K562 (cell line): Measurements from ENCODE around the gene ROR2. TPM values are rescaled to one million over a fixed set of nuclear protein-coding genes. Genes with fewer than 3 reads are reported as not detected.

Experiments used
- ATAC-seq: fragments of 200-7000 bp; cut with Tn5 transposase; 3 replicates; pipeline ENCODE4 v1.9.1; 2020; ENCODE audit warnings: moderate library complexity
- BruUV-seq: library from RNA; stranded (reverse); fragments of 400-500 nt; replicated peaks from 2 replicates; lab custom pipeline; 2021; lab: Mats Ljungman, UMichigan
- CTCF ChIA-PET: fragments of 300-600 bp; formaldehyde crosslinking; extraction: SDS; loops from one replicate; lab custom pipeline; 2021; ENCODE audit warnings: low intra/inter-chr PET ratio; lab: Yijun Ruan, JAX
- POLR2A ChIA-PET: fragments of 300-600, 350-650 bp; sonication (Branson Sonifier 250); formaldehyde crosslinking; extraction: SDS; loops from one replicate; lab custom pipeline; 2021; ENCODE audit warnings: antibody characterized with exemption, inconsistent platforms; lab: Yijun Ruan, JAX
- DNase-seq, 4 experiments: peaks; one replicate each; pipeline versions ENCODE4 v3.0.0 to v3.0.0-alpha.2; 2011 to 2018; ENCODE audit warnings: low spot score in 3 of 4, mixed read lengths in 3 of 4; ENCODE audit errors: extremely low read depth in 1 of 4
- FAIRE-seq: peaks from 2 replicates; lab custom pipeline; 2011; peaks lifted over from hg19 to GRCh38; lab: Jason Lieb, UNC
- H2AFZ ChIP-seq: 2 replicates; pipeline ENCODE4 v1.6.0; 2011; ENCODE audit warnings: low read depth, low read length, control low read depth, inconsistent platforms
- H3K27ac ChIP-seq: fragments of 200-600 bp; 3 replicates; pipeline ENCODE4 v1.8.0; 2011; ENCODE audit warnings: low read depth, mild to moderate bottlenecking, control low read depth, inconsistent platforms, low read length, moderate library complexity, mixed read lengths; ENCODE audit errors: extremely low read depth
- H3K27me3 ChIP-seq, 2 experiments: fragments of 300-600 bp in 1 of 2; 2 replicates in 1 of 2; 3 replicates in 1 of 2; pipeline versions ENCODE4 v1.6.0 to v1.8.0; 2011; ENCODE audit warnings: inconsistent platforms in 2 of 2, low read length in 2 of 2, mild to moderate bottlenecking in 1 of 2, mixed read lengths in 1 of 2, moderate library complexity in 1 of 2; ENCODE audit not compliant: control insufficient read depth in 2 of 2, insufficient read depth in 2 of 2
- H3K36me3 ChIP-seq: fragments of 300-600 bp; 3 replicates; pipeline ENCODE4 v1.8.0; 2011; ENCODE audit warnings: mild to moderate bottlenecking, low read length, inconsistent platforms; ENCODE audit not compliant: control insufficient read depth, insufficient read depth
- H3K4me1 ChIP-seq, 2 experiments: fragments of 200-600 bp in 1 of 2; replicated peaks in 1 of 2; 2 replicates in 1 of 2; 3 replicates in 1 of 2; pipeline versions ENCODE4 v1.5.1 to v1.8.0; 2011; ENCODE audit warnings: inconsistent platforms in 2 of 2, low read length in 2 of 2, mild to moderate bottlenecking in 1 of 2, mixed read lengths in 1 of 2, moderate library complexity in 1 of 2; ENCODE audit not compliant: control insufficient read depth in 2 of 2, insufficient read depth in 2 of 2
- H3K4me2 ChIP-seq: 2 replicates; pipeline ENCODE4 v1.6.1; 2011; ENCODE audit warnings: low read length, control low read depth, inconsistent platforms, mixed read lengths; ENCODE audit not compliant: insufficient read depth
- H3K4me3 ChIP-seq: fragments of 200-600 bp; sonication (generic), shearing (Covaris generic); 2 replicates; pipeline ENCODE4 v1.5.1; 2016; ENCODE audit warnings: control low read depth, inconsistent platforms
- H3K79me2 ChIP-seq: fragments of 200-600 bp; 3 replicates; pipeline ENCODE4 v1.8.0; 2011; ENCODE audit warnings: low read length, inconsistent platforms; ENCODE audit not compliant: control insufficient read depth, insufficient read depth
- H3K9ac ChIP-seq, 2 experiments: 2 replicates each; pipeline versions ENCODE4 v1.6.0 to v1.6.1; 2011; ENCODE audit warnings: low read depth in 2 of 2, low read length in 2 of 2, control low read depth in 1 of 2, inconsistent platforms in 1 of 2, mild to moderate bottlenecking in 1 of 2, mixed read lengths in 1 of 2; ENCODE audit not compliant: insufficient read depth in 1 of 2
- H3K9me1 ChIP-seq: one replicate; pipeline ENCODE4 v1.6.0; 2011; ENCODE audit warnings: inconsistent platforms, mild to moderate bottlenecking, low read length, moderate library complexity; ENCODE audit not compliant: control insufficient read depth, insufficient read depth
- H3K9me3 ChIP-seq: replicated peaks from 2 replicates; pipeline ENCODE4 v1.5.1; 2011; ENCODE audit warnings: low read depth, low read length, inconsistent platforms; ENCODE audit not compliant: control insufficient read depth, insufficient read depth
- H4K20me1 ChIP-seq: replicated peaks from 2 replicates; pipeline ENCODE4 v1.6.1; 2011; ENCODE audit warnings: low read length, inconsistent platforms, mixed read lengths; ENCODE audit not compliant: control insufficient read depth, insufficient read depth
- MNT ChIP-seq, 2 experiments: fragments of 450-650 bp; conservative IDR thresholded peaks; 2 replicates each; pipeline ENCODE4 v1.6.1; 2017; ENCODE audit warnings: mild to moderate bottlenecking in 2 of 2, moderate library complexity in 2 of 2
- MTF1 ChIP-seq: fragments of 250-450 bp; sonication (Bioruptor Pico); IDR thresholded peaks from 2 replicates; pipeline ENCODE4 v1.9.0; 2021; ENCODE audit warnings: moderate library complexity, mild to moderate bottlenecking, inconsistent platforms, borderline replicate concordance
- TAF7 ChIP-seq: fragments of 450-650 bp; IDR thresholded peaks from 2 replicates; pipeline ENCODE4 v1.6.1; 2016; ENCODE audit warnings: missing genetic modification characterization, missing compliant biosample characterization
- ZNF217 ChIP-seq: sonication (generic); formaldehyde crosslinking; IDR thresholded peaks from 2 replicates; pipeline ENCODE4 v1.8.0; 2022; ENCODE audit warnings: mild to moderate bottlenecking, missing genetic modification reagents
- WGBS: fragments of 100-300 bp; shearing (Covaris generic); methylation state at CpG from one replicate; pipeline ENCODE4 v1.1.6; 2016; ENCODE audit warnings: low coverage, mixed read lengths; ENCODE audit not compliant: insufficient coverage; ENCODE audit errors: missing lambda C conversion rate; 5-methylcytosine and 5-hydroxymethylcytosine counted together
- in situ Hi-C: fragments of 300-500 bp; cut with MboI; formaldehyde crosslinking; loops from 4 replicates; pipeline ENCODE4 v1.15.0; 2018; ENCODE audit warnings: inconsistent platforms, mixed read lengths
- intact Hi-C: fragments of 100-400 bp; cut with micrococcal nuclease; formaldehyde crosslinking; loops from 2 replicates; pipeline ENCODE4 v1.14.2; 2022
- polyA plus RNA-seq, 8 experiments: library from polyadenylated mRNA; depleted of rRNA in 4 of 8; stranded (reverse) in 5 of 8; unstranded in 3 of 8; fragments of >200 nt; fragmentation: Nextera tagmentation in 2 of 8; fragmentation: Illumina TruSeq in 1 of 8; extraction: Ambion mirVana in 2 of 8; extraction: Trizol in 1 of 8; gene quantifications; 2 replicates each; pipeline versions ENCODE4 v1.2.1 to v1.2.3, GENCODE V29; 2011 to 2014; ENCODE audit warnings: inconsistent platforms in 1 of 8, missing spikeins in 1 of 8
- total RNA-seq, 7 experiments: library from RNA; depleted of rRNA in 6 of 7; stranded (reverse); fragments of >200 nt in 6 of 7; fragmentation: Illumina TruSeq in 2 of 7; extraction: Trizol in 2 of 7; gene quantifications; 2 replicates each; pipeline versions ENCODE4 v1.2.1 to v1.2.3, GENCODE V29; 2011 to 2021; ENCODE audit warnings: low replicate concordance in 1 of 7
- TF ChIP-seq, protein P1 (sequence below): sonication (generic); formaldehyde crosslinking; IDR thresholded peaks from 2 replicates; pipeline ENCODE4 v1.8.0; 2022; ENCODE audit warnings: mild to moderate bottlenecking, low read depth, missing genetic modification reagents

ROR2 gene
- total and polyA plus RNA-seq, 9 of the 15 experiments (the other 6 are each of a cell fraction or from before 2014, with no cell fraction given): 5.6 to 33.8 (median 15.3) TPM

DNA sequence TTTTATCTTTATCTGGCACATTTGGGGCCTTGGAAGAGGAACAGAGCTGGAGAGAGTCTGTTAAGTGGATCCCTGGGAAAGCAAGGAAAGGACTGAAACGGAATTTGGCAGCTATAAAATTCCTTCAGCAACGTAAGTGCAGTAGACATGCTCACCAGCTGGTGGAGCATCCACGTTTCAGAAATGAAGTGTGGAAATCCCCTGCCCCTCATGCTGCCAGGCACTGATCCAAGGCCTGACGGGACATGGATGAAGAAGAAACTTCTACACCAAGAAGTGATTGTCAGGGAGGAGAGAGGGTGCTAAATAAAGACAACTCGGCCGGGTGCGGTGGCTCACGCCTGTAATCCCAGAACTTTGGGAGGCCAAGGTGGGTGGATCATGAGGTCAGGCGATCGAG is 209.3 kb downstream of the ROR2 start:
- Histone ChIP-seq H3K27ac (no peak overlapping the region), H2AFZ (no peak overlapping the region), H3K9me3 (no peaks in the 10 kb centered on the region), H3K79me2 (no peaks in the 10 kb centered on the region), H4K20me1 (no peaks in the 10 kb centered on the region), H3K4me1 (no peaks in the 10 kb centered on the region; a peak in 1 of 5 replicates), H3K36me3 (peaks cover 24% of the 10 kb centered on the region; the same call in 2 of the 3 replicates), H3K4me2 (no peak overlapping the region), H3K9ac (no peak overlapping the region), H3K9me1 (no peaks in the 10 kb centered on the region), H3K27me3 (no peaks in the 10 kb centered on the region), H3K4me3 (no peak overlapping the region)
- intact Hi-C loops: no loop called here
- ChIA-PET POLR2A (interaction anchor here (0.6 to 0.9 kb wide), 2 partner anchors 9 to 277 kb away, joined by 3 read pairs; no protein-coding TSS in a partner anchor), CTCF (no interaction called here)
- FAIRE-seq: no peak
- no peak for DNase-seq
- no peak for ATAC-seq
- 83% methylated on average over 4 of the region's 10 CpGs for WGBS
- TF ChIP-seq TAF7 (tag) (no peak), MNT (conservative IDR thresholded peaks at IDR 0.05) (no peak), ZNF217 (no peak), MTF1 (CRISPR knock-in tag) (no peak)
- TF ChIP-seq, protein P1, sequence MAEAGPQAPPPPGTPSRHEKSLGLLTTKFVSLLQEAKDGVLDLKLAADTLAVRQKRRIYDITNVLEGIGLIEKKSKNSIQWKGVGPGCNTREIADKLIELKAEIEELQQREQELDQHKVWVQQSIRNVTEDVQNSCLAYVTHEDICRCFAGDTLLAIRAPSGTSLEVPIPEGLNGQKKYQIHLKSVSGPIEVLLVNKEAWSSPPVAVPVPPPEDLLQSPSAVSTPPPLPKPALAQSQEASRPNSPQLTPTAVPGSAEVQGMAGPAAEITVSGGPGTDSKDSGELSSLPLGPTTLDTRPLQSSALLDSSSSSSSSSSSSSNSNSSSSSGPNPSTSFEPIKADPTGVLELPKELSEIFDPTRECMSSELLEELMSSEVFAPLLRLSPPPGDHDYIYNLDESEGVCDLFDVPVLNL (CRISPR knock-in tag): no peak
- BruUV-seq: no TSS peak
- in situ Hi-C loops: no loop called here
